Astrocyte of the spinal cord (primary cell): ENCODE results near the gene CYSLTR2.

Experiments used
- DNase-seq: peaks from one replicate; pipeline ENCODE4 v3.0.0; 2011; ENCODE audit warnings: low read depth, low spot score
- H3K4me3 ChIP-seq: 2 replicates; pipeline ENCODE4 v1.5.1; 2011; ENCODE audit warnings: low read depth, mild to moderate bottlenecking, low read length, moderate library complexity
- CTCF ChIP-seq: IDR thresholded peaks from 2 replicates; pipeline ENCODE4 v1.5.1; 2012; ENCODE audit warnings: low read depth, mild to moderate bottlenecking, low read length, inconsistent platforms
- in situ Hi-C: cut with HindIII; loops from 2 replicates; pipeline ENCODE4 v1.10.0; 2017; ENCODE audit warnings: low sequenced_read_pairs

CYSLTR2 gene

DNA sequence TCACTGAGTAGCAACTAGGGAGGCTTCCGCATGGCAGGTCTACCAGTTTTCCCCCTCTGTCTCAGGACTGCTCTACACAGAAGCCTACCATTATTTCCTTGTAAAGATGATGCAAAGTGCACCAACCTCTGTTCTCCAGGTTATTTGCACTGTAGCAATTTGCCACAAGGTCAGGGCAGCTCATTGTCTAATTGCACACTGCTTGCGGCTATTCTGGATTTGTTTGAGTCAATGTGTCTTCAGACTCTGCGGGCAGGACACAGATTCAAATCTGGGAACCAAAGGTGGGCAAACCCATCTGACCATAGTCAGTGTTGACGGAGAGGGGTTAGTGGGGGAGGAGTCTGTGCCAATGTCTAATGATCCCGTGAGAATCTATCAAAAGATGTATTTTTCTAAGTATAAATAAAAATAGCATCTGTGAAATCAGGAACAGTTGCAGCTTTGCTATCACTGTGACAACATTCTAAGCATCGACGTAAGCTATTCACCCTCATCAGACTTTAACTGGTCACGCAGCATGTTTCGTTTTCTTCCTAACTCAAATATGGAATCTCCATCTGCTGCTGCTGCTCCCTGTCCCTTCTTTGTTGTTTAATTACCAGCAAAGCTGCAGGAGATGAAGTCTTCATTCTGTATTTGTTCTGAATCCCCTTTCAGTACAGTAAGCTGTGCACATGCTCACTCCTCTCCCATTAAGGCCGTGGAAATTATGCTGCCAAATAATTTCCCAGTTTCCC is 26.4 kb downstream of the CYSLTR2 start:
- no peak overlapping the region for H3K4me3 ChIP-seq
- no peak for TF ChIP-seq CTCF
- in situ Hi-C loops, result no loop called here
- no peak for DNase-seq

- DNase-seq, result no peak
- TF ChIP-seq CTCF, result no peak
- no peak overlapping the region for H3K4me3 ChIP-seq
- in situ Hi-C loops, result no loop called here
Measured at GRCh38 chr13:48680756-48681392, 27.1 kb downstream of the CYSLTR2 start.

GRCh38 chr13:48681905-48682304 is 28.2 kb downstream of the CYSLTR2 start:
- no peak for DNase-seq
- TF ChIP-seq CTCF, result no peak
- in situ Hi-C loops, result no loop called here

GRCh38 chr13:48682436-48682835 is 28.7 kb downstream of the CYSLTR2 start:
- H3K4me3 ChIP-seq, result no peak overlapping the region
- no peak for DNase-seq
- TF ChIP-seq CTCF, result no peak
- in situ Hi-C loops, result no loop called here

More at GRCh38 chr13:48681905-48682304, 28.2 kb downstream of the CYSLTR2 start:
- no peak overlapping the region for H3K4me3 ChIP-seq

DNA sequence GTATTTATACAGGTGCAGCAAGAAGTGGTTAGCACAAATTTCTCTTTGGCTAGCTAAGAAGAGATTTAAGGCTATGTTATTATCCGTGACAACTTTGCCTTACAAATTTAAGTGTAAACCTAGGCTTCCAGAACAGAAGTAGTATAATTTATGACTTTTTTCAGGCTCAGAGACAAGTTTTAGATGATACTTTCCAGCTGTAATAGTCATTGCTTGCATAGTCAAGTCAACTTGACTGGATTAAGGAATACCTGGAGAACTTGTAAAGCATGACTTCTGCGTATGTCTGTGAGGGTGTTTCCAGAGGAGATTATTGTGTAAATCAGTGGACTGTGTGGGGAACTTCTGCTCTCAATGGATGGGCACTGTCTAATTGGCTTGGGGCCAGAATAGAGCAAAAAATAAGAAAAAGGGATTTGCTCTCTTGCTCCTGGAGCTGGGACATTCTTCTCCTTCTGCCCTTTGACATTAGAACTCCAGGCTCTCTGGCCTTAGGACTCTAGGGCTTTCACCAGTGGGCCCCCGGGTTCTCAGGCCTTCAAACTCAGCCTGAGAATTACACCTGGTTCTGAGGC is 33.0 kb downstream of the CYSLTR2 start:
- no peak for TF ChIP-seq CTCF
- DNase-seq, result no peak
- in situ Hi-C loops, result no loop called here
- no peak overlapping the region for H3K4me3 ChIP-seq

DNA sequence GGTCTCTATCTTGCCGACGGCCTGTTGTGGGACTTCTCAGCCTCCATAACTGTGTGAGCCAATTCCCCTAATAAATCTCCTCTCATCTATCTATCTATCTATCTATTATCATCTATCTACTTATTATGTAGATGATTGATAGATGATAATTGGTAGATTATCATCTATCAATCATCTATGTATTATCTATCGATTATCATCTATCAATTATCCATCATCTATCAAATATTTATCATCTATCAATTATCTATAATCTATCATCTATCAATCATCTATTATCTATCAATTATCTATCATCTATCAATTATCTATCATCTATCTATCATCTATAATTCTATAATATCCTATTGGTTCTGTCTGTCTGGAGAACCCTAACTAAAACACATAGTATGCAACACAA is 33.5 kb downstream of the CYSLTR2 start:
- DNase-seq, result no peak
- in situ Hi-C loops, result no loop called here
- H3K4me3 ChIP-seq, result no peak overlapping the region
- TF ChIP-seq CTCF, result no peak
